HepG2 (cell line): ENCODE measurements around the gene HNRNPA2B1. TPM values are rescaled to one million over a fixed set of nuclear protein-coding genes. Genes with fewer than 3 reads are reported as not detected.

ENCODE experiments used
- ETV5 ChIP-seq: IDR thresholded peaks from 2 replicates; pipeline ENCODE4 v1.6.1; 2018; ENCODE audit warnings: missing biosample characterization, missing genetic modification reagents, inconsistent platforms, borderline replicate concordance
- KLF11 ChIP-seq: IDR thresholded peaks from 2 replicates; pipeline ENCODE4 v1.6.1; 2016; ENCODE audit warnings: missing compliant biosample characterization
- NR2C2 ChIP-seq: sonication (generic); formaldehyde crosslinking; IDR thresholded peaks from 2 replicates; pipeline ENCODE4 v1.4.0; 2020; ENCODE audit warnings: missing genetic modification reagents, mild to moderate bottlenecking, moderate library complexity, borderline replicate concordance
- PAX8 ChIP-seq: sonication (generic); formaldehyde crosslinking; IDR thresholded peaks from 2 replicates; pipeline ENCODE4 v1.8.0; 2022; ENCODE audit warnings: mild to moderate bottlenecking, missing genetic modification reagents, borderline replicate concordance
- RBM22 ChIP-seq: fragments of 200-400 bp; formaldehyde crosslinking; optimal IDR thresholded peaks from 2 replicates; pipeline ENCODE3; 2017; ENCODE audit warnings: mild to moderate bottlenecking, low read length, moderate library complexity
- RFX3 ChIP-seq: IDR thresholded peaks from 2 replicates; pipeline ENCODE4 v1.6.1; 2016; ENCODE audit warnings: missing biosample characterization, missing genetic modification reagents
- SIX1 ChIP-seq: sonication (generic); formaldehyde crosslinking; IDR thresholded peaks from 2 replicates; pipeline ENCODE4 v1.4.0; 2020; ENCODE audit warnings: missing genetic modification reagents, borderline replicate concordance
- SIX4 ChIP-seq: sonication (generic); formaldehyde crosslinking; IDR thresholded peaks from 2 replicates; pipeline ENCODE4 v1.4.0; 2020; ENCODE audit warnings: missing genetic modification reagents
- TOPORS ChIP-seq: sonication (generic); formaldehyde crosslinking; IDR thresholded peaks from 2 replicates; pipeline ENCODE4 v1.8.0; 2023; ENCODE audit warnings: mild to moderate bottlenecking, missing genetic modification reagents
- ZFP36 ChIP-seq: fragments of 150-350 bp; IDR thresholded peaks from 2 replicates; pipeline ENCODE4 v1.6.1; 2018; ENCODE audit warnings: borderline replicate concordance, low read length, low read depth; ENCODE audit not compliant: partially characterized antibody
- ZNF281 ChIP-seq: sonication (generic); formaldehyde crosslinking; IDR thresholded peaks from 2 replicates; pipeline ENCODE4 v1.4.0; 2020; ENCODE audit warnings: missing genetic modification reagents, borderline replicate concordance
- ZNF331 ChIP-seq: sonication (generic); formaldehyde crosslinking; IDR thresholded peaks from 2 replicates; pipeline ENCODE4 v1.4.0; 2020; ENCODE audit warnings: missing genetic modification reagents
- ZNF451 ChIP-seq: sonication (generic); formaldehyde crosslinking; IDR thresholded peaks from 2 replicates; pipeline ENCODE4 v1.5.0; 2020; ENCODE audit warnings: mild to moderate bottlenecking, missing genetic modification reagents
- ZNF550 ChIP-seq: sonication (generic); formaldehyde crosslinking; IDR thresholded peaks from 2 replicates; pipeline ENCODE4 v1.4.0; 2020; ENCODE audit warnings: mild to moderate bottlenecking, missing genetic modification reagents, borderline replicate concordance
- ZNF562 ChIP-seq: sonication (generic); formaldehyde crosslinking; IDR thresholded peaks from 2 replicates; pipeline ENCODE4 v1.8.0; 2022; ENCODE audit warnings: missing genetic modification reagents, borderline replicate concordance
- ZNF670 ChIP-seq: sonication (generic); formaldehyde crosslinking; IDR thresholded peaks from 2 replicates; pipeline ENCODE4 v1.8.0; 2022; ENCODE audit warnings: mild to moderate bottlenecking, missing genetic modification reagents, borderline replicate concordance
- ZNF772 ChIP-seq: sonication (generic); formaldehyde crosslinking; IDR thresholded peaks from 2 replicates; pipeline ENCODE4 v1.5.0; 2020; ENCODE audit warnings: mild to moderate bottlenecking, missing genetic modification reagents
- ZSCAN21 ChIP-seq: sonication (generic); formaldehyde crosslinking; IDR thresholded peaks from 2 replicates; pipeline ENCODE4 v1.8.0; 2022; ENCODE audit warnings: mild to moderate bottlenecking, missing genetic modification reagents, moderate library complexity, borderline replicate concordance
- polyA plus RNA-seq, 8 experiments: library from polyadenylated mRNA; depleted of rRNA in 3 of 8; stranded (reverse) in 7 of 8; unstranded in 1 of 8; fragments of >200 nt; fragmentation: Illumina TruSeq in 4 of 8; extraction: Trizol in 4 of 8; gene quantifications; 2 replicates each; pipeline versions ENCODE4 v1.2.1 to v1.2.3, GENCODE V29; 2011 to 2016; ENCODE audit warnings: low read depth in 4 of 8, missing spikeins in 1 of 8, mixed read lengths in 1 of 8; ENCODE audit not compliant: insufficient read depth in 1 of 8
- total RNA-seq, 5 experiments: library from RNA; depleted of rRNA; stranded (reverse); fragments of >200 nt; fragmentation: Illumina TruSeq; extraction: Trizol; gene quantifications; 2 replicates each; pipeline ENCODE4 v1.2.3, GENCODE V29; 2016; ENCODE audit warnings: low read depth in 1 of 5

The HNRNPA2B1 gene
- total and polyA plus RNA-seq, 2 of the 13 experiments (the other 11 are each of a cell fraction or from before 2014, with no cell fraction given), result 193 to 412 TPM

- TF ChIP-seq TOPORS (CRISPR knock-in tag), result 0 out of 2 replicates have a peak, but pooled peaks have one; percentile 20
- peak; percentile 34 for TF ChIP-seq RBM22
- TF ChIP-seq ZNF670 (CRISPR knock-in tag), result peak; percentile 45; the same call in 1 of the 2 replicates
- TF ChIP-seq PAX8 (CRISPR knock-in tag), result no peak
- no peak for TF ChIP-seq RFX3
- no peak for TF ChIP-seq ZNF772
- no peak for TF ChIP-seq ZNF562
- no peak for TF ChIP-seq SIX4 (CRISPR knock-in tag)
- TF ChIP-seq SIX1 (CRISPR knock-in tag), result no peak
- TF ChIP-seq ZSCAN21, result no peak
- TF ChIP-seq ZNF550 (CRISPR knock-in tag), result no peak
- no peak for TF ChIP-seq KLF11 (CRISPR knock-in tag)
- peak; percentile 78 for TF ChIP-seq ZNF281 (CRISPR knock-in tag)
- no peak for TF ChIP-seq ETV5 (CRISPR knock-in tag)
- 0 out of 2 replicates have a peak, but pooled peaks have one; percentile 14 for TF ChIP-seq ZNF451
- TF ChIP-seq ZNF331 (CRISPR knock-in tag), result no peak
- no peak for TF ChIP-seq ZFP36
- TF ChIP-seq NR2C2, result no peak
Observed at GRCh38 chr7:26202019-26202990, 1.8 kb upstream of the HNRNPA2B1 start (continued).
